HepG2 (cell line): ENCODE measurements around the gene ZNF334. TPM values are rescaled to one million over a fixed set of nuclear protein-coding genes. Genes with fewer than 3 reads are reported as not detected.
A peak's percentile ranks its signal among the peaks of the same experiment; 100 is the strongest.

Experiments
- ARNT2 ChIP-seq: sonication (generic); formaldehyde crosslinking; IDR thresholded peaks from 2 replicates; pipeline ENCODE4 v1.8.0; 2022; ENCODE audit warnings: mild to moderate bottlenecking, low read depth, missing genetic modification reagents, moderate library complexity
- ATAD3A ChIP-seq: sonication (generic); formaldehyde crosslinking; IDR thresholded peaks from 2 replicates; pipeline ENCODE4 v1.4.0; 2020; ENCODE audit warnings: missing genetic modification reagents
- CTCF ChIP-seq: sonication (generic); formaldehyde crosslinking; IDR thresholded peaks from 2 replicates; pipeline ENCODE4 v1.5.0; 2020; ENCODE audit warnings: mild to moderate bottlenecking, missing genetic modification reagents, moderate library complexity
- HNRNPL ChIP-seq: fragments of 200-400 bp; formaldehyde crosslinking; IDR thresholded peaks from 2 replicates; pipeline ENCODE4 v1.6.1; 2017; ENCODE audit warnings: mild to moderate bottlenecking, low read depth, low read length
- JUN ChIP-seq: sonication (generic); formaldehyde crosslinking; IDR thresholded peaks from 2 replicates; pipeline ENCODE4 v1.4.0; 2020; ENCODE audit warnings: mild to moderate bottlenecking, missing genetic modification reagents
- MAFF ChIP-seq: IDR thresholded peaks from 2 replicates; pipeline ENCODE4 v1.6.1; 2011; ENCODE audit warnings: low read depth, low read length, improper control_type of control experiment
- NFAT5 ChIP-seq: sonication (generic); formaldehyde crosslinking; IDR thresholded peaks from 2 replicates; pipeline ENCODE4 v1.4.0; 2020; ENCODE audit warnings: missing genetic modification reagents
- NFIB ChIP-seq: sonication (generic); formaldehyde crosslinking; IDR thresholded peaks from 2 replicates; pipeline ENCODE4 v1.9.0; 2021; ENCODE audit warnings: missing genetic modification reagents, mild to moderate bottlenecking, borderline replicate concordance
- NR2F1 ChIP-seq, 2 experiments: fragments of 450-650 bp in 1 of 2; formaldehyde crosslinking in 1 of 2; IDR thresholded peaks; 2 replicates each; pipeline versions ENCODE4 v1.5.0 to v1.6.1; 2016 to 2020; ENCODE audit warnings: mild to moderate bottlenecking in 1 of 2, missing compliant biosample characterization in 1 of 2, missing genetic modification reagents in 1 of 2, moderate library complexity in 1 of 2
- SALL1 ChIP-seq: sonication (generic); formaldehyde crosslinking; IDR thresholded peaks from 2 replicates; pipeline ENCODE4 v1.8.0; 2022; ENCODE audit warnings: mild to moderate bottlenecking, missing genetic modification reagents
- SAP130 ChIP-seq: IDR thresholded peaks from 2 replicates; pipeline ENCODE4 v1.6.1; 2016; ENCODE audit warnings: low read depth
- ZBTB25 ChIP-seq: IDR thresholded peaks from 2 replicates; pipeline ENCODE4 v1.6.1; 2018; ENCODE audit warnings: missing genetic modification reagents
- ZNF274 ChIP-seq: sonication (generic); formaldehyde crosslinking; IDR thresholded peaks from 2 replicates; pipeline ENCODE4 v1.5.1; 2020; ENCODE audit warnings: mild to moderate bottlenecking, missing genetic modification reagents
- ZNF343 ChIP-seq: sonication (generic); formaldehyde crosslinking; IDR thresholded peaks from 2 replicates; pipeline ENCODE4 v1.4.0; 2020; ENCODE audit warnings: mild to moderate bottlenecking, missing genetic modification reagents
- ZNF501 ChIP-seq: sonication (generic); formaldehyde crosslinking; IDR thresholded peaks from 2 replicates; pipeline ENCODE4 v1.5.1; 2020; ENCODE audit warnings: mild to moderate bottlenecking, moderate library complexity, missing genetic modification reagents
- ZNF607 ChIP-seq: sonication (generic); formaldehyde crosslinking; IDR thresholded peaks from 2 replicates; pipeline ENCODE4 v1.5.1; 2020; ENCODE audit warnings: missing genetic modification reagents, mild to moderate bottlenecking, borderline replicate concordance
- ZNF672 ChIP-seq: sonication (generic); formaldehyde crosslinking; IDR thresholded peaks from 2 replicates; pipeline ENCODE4 v1.8.1; 2022; ENCODE audit warnings: missing genetic modification reagents
- ZNF841 ChIP-seq: sonication (generic); formaldehyde crosslinking; IDR thresholded peaks from 2 replicates; pipeline ENCODE4 v1.8.1; 2023; ENCODE audit warnings: missing genetic modification reagents, borderline replicate concordance
- polyA plus RNA-seq, 8 experiments: library from polyadenylated mRNA; depleted of rRNA in 3 of 8; stranded (reverse) in 7 of 8; unstranded in 1 of 8; fragments of >200 nt; fragmentation: Illumina TruSeq in 4 of 8; extraction: Trizol in 4 of 8; gene quantifications; 2 replicates each; pipeline versions ENCODE4 v1.2.1 to v1.2.3, GENCODE V29; 2011 to 2016; ENCODE audit warnings: low read depth in 4 of 8, missing spikeins in 1 of 8, mixed read lengths in 1 of 8; ENCODE audit not compliant: insufficient read depth in 1 of 8
- total RNA-seq, 5 experiments: library from RNA; depleted of rRNA; stranded (reverse); fragments of >200 nt; fragmentation: Illumina TruSeq; extraction: Trizol; gene quantifications; 2 replicates each; pipeline ENCODE4 v1.2.3, GENCODE V29; 2016; ENCODE audit warnings: low read depth in 1 of 5
- TF ChIP-seq, protein P1 (sequence below): sonication (generic); formaldehyde crosslinking; IDR thresholded peaks from 2 replicates; pipeline ENCODE4 v1.9.0; 2021; ENCODE audit warnings: missing genetic modification reagents, mild to moderate bottlenecking, borderline replicate concordance

The ZNF334 gene
- total and polyA plus RNA-seq, 2 of the 13 experiments (the other 11 are each of a cell fraction or from before 2014, with no cell fraction given) = 4.8 to 7.8 TPM

DNA sequence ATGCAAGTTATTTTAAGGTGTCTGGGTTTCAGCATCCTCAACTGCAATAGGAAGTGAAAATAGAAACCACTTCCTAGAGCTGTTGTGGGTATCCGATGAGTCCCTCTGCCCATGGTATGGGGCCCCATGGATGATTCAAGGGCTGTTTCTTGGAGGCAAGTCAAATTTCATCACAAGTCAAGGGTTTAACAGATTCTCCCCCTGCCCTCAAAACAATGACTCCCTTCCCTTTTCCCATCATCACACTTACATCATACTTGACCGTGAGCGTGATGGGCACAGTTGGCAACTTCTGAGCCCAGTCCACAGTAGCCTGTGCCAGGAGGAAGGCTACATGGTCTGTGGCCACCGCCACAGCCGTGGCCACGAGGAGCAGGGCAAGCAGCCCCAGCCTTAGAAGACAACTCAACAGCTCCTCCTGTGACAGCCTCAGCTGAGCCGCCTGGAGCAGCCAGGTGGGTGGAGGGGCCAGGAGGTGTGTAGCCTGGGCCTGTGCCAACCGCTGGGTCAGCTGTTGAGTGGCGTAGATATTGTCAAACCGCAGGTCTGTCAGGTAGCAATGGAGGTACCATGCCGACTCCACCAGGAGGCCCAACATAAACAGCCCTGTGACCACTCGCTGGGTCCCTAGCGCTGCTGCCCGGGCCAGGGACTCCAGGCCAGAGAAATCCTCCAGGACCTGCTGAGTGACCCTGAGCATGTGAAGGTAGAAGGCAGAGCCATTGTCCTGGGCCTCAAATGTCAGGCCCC, 31.9 kb upstream of the ZNF334 start (continued):
- TF ChIP-seq NFAT5 (CRISPR knock-in tag) = no peak
- TF ChIP-seq CTCF (CRISPR knock-in tag) = peak; percentile 29
- no peak for TF ChIP-seq NR2F1 (CRISPR knock-in tag; IDR thresholded peaks at IDR 0.05)
- TF ChIP-seq JUN (CRISPR knock-in tag) = no peak
- TF ChIP-seq SAP130 = no peak
- no peak for TF ChIP-seq ZNF672 (CRISPR knock-in tag)
- TF ChIP-seq ZNF343 (CRISPR knock-in tag) = no peak
- TF ChIP-seq ZNF607 (CRISPR knock-in tag) = 0 out of 2 replicates have a peak, but pooled peaks have one; percentile 27
- TF ChIP-seq NFIB (CRISPR knock-in tag) = 0 out of 2 replicates have a peak, but pooled peaks have one; percentile 25
- no peak for TF ChIP-seq MAFF
- TF ChIP-seq, protein P1, sequence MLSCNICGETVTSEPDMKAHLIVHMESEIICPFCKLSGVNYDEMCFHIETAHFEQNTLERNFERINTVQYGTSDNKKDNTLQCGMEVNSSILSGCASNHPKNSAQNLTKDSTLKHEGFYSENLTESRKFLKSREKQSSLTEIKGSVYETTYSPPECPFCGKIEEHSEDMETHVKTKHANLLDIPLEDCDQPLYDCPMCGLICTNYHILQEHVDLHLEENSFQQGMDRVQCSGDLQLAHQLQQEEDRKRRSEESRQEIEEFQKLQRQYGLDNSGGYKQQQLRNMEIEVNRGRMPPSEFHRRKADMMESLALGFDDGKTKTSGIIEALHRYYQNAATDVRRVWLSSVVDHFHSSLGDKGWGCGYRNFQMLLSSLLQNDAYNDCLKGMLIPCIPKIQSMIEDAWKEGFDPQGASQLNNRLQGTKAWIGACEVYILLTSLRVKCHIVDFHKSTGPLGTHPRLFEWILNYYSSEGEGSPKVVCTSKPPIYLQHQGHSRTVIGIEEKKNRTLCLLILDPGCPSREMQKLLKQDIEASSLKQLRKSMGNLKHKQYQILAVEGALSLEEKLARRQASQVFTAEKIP (CRISPR knock-in tag) = 0 out of 2 replicates have a peak, but pooled peaks have one; percentile 55
- TF ChIP-seq ZNF501 (CRISPR knock-in tag) = peak; percentile 25; the same call in 1 of the 2 replicates
- TF ChIP-seq HNRNPL = 0 out of 2 replicates have a peak, but pooled peaks have one; percentile 18
- TF ChIP-seq ZNF274 (CRISPR knock-in tag) = peak; percentile 48; the same call in 1 of the 2 replicates
- no peak for TF ChIP-seq ZNF841 (CRISPR knock-in tag)
- TF ChIP-seq ATAD3A = no peak
- TF ChIP-seq ARNT2 (CRISPR knock-in tag) = no peak
- TF ChIP-seq ZBTB25 (CRISPR knock-in tag) = no peak
- TF ChIP-seq SALL1 (CRISPR knock-in tag) = 0 out of 2 replicates have a peak, but pooled peaks have one; percentile 8
